Anterior cingulate cortex (tissue), 58 donors: ENCODE measurements around the gene MXRA7.
"Not testable (repeated sequence)": the region's sequence is repeated elsewhere in the genome, so short reads cannot be mapped to it uniquely, and the experiment has no call there.

Experiments
- DNase-seq, 58 donors: peaks; one replicate each; lab custom pipeline; 2025; lab: John Stamatoyannopoulos, UW

MXRA7 gene

DNA sequence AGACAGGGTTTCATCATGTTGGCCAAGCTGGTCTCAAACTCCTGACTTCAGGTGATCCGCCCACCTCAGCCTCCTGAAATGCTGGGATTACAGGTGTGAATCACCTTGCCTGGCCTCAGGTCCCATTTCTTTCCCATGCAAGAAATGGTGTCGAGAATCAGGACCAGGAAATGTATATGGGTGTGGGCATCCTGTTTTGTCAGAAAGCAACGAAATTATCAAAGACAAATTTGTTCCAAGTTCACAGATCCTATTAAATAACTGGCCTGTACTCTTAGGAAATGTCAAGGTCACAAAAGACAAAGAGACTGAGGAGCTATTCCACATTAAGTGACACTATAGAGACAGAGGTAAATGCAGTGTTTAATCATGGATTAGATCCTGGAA is 50.1 kb downstream of the MXRA7 start:
- no peak for DNase-seq

DNA sequence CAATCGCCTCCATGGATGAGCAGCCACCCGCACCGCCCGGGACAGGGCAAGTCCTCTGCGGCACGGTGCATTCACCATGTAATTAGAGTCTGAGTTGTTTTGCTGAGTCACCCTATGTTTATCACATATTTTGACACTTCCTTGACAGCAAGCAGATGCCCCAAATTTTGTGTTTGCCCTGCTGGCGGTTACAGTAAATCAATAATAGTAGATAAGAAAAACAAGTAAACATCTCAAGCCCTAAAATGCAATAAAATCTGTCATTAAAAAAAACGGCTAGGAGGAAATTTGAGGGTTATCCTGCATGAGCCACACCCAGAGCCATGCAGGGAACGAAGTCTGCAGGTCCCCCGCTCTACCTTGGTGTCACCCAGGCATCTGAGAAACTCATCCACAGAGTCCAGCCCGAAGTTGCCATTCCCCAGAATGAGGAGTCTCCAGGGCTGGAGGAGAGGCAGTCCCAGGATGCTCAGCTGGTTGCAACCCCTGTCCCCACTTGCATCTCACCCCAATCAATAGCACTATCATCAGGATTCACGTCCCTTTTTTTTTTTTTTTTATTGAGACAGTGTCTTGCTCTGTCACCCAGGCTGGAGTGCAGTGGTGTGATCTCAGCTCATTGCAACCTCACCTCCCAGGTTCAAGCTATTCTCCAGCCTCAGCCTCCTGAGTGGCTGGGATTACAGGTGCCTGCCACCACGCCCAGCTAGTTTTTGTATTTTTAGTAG is 50.7 kb downstream of the MXRA7 start:
- DNase-seq: no peak

DNA sequence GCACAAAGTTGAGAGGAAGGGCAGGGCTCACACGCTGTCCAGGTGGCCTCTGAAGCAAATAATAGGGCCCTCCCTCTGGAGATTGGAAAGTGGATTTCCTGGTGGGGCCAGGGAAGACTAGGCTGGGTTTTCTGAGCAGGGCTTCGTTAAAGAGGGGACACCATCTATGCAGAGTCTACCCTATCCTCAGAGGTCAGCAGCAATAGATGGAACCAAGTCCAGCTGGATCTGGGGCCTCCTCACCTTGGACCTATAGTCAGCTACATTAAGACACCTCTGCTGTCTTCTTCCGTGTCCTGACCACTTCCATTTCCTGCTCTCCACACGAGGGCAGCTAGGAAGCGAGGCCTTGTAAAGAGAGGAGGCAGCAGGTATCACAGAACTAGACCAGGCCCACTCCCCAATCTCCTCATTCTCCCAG is 52.5 kb downstream of the MXRA7 start:
- DNase-seq: no peak

DNA sequence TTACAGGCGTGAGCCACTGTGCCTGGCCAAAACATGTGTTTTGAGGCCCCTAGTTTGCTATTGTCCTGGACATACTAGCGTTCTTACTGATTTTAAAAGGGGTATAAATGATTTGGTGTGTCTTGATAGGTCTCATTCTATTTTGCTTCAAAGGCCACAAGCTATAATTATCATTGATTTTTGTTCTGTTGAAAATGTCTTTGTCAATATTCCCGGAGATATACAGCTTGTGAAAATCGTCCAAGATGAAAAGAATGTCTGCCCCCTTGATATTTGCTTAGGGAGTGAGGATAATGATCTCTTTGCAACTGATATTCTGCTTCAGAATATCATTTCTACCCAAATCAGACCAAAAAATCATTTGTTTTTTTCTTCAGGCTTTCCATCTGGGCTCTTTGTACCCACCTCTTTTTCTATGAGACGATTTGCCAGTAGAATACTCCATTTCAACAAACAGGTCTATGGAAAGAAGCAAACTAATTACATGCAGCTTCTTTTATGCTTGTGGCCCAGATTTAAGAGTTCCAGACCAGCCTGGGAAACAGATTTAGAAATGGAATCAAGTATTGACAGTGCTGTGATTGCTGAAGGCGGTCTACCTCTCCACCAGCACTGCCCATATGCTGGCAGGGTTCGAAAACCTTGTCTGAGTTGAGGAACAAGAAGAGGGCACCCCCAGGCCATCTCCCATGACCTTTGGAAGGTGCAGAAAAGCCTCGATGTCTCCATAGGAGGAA is 53.1 kb downstream of the MXRA7 start:
- no peak for DNase-seq

DNA sequence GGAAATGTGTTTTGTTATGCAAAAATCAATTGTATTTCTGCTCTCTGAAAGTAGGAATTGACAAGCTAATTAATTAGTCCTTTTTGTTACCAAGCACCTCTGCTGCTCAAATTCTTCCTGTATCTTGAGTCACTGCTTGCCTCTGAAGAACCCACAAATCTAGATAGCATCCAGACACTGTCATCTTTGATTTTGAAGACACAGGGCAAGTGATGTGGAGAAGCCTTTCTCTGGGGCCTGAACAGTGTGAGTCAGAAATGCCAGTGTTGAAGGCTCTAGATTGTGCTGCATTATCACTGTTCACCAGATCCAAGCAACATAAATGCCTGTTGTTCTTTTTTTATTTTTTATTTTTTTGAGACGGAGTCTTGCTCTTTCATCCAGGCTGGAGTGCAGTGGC is 56.4 kb downstream of the MXRA7 start:
- DNase-seq: no peak

DNA sequence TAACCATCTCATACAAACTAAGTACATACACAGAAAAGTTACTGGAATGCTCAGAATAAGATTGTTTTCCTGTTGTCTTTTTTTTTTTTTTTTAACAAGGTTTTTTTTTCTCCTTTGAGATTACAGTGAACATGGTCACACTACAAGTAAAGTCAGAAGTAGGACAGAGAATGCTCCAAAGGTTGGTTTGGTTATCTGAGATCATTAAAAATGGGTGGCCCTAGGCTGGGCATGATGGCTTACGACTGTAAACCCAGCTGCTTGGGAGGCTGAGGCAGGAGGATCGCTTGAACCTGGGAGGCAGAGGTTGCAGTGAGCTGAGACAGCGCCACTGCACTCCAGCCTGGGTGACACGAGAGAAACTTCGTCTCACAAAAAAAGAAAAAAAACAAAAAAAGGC is 60.3 kb downstream of the MXRA7 start:
- no peak for DNase-seq

DNA sequence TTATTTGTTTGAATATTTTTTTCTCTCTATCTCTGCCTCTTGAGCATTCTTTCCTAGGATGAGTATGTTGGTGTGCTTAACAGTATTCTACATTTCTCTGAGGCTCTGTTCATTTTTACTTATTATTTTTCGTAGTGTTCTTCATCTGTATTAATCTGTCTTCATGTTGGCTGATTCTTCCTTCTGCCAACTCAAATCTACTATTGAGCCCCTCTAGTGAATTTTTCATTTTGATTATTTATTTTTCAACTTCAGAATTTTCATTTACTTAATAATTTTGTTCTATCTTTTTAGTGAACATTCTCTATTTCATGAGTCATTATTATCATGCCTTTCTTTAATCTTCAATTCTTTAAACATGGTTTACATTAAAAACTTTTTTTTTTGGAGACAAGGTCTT is 64.1 kb downstream of the MXRA7 start:
- no peak for DNase-seq

DNA sequence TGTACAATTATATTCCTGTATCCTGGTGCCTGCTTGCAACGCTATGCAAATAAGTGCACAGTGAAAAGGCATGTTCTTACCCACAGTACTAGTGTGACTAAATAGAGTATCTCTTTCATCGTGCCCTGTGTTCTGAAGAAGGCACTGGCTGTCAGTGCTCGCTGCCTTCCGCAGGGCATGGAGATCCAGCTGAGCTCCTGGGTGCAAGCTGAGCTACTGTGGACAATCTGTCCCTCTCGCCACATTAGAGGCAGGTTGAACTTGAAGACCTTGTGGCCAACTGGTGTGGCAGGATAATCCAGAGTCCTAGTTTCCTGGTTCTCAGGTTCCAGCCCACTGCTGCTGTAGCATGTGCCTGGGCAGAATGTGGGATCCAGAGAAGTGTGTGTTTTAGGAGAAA is 65.3 kb downstream of the MXRA7 start:
- no peak for DNase-seq

DNA sequence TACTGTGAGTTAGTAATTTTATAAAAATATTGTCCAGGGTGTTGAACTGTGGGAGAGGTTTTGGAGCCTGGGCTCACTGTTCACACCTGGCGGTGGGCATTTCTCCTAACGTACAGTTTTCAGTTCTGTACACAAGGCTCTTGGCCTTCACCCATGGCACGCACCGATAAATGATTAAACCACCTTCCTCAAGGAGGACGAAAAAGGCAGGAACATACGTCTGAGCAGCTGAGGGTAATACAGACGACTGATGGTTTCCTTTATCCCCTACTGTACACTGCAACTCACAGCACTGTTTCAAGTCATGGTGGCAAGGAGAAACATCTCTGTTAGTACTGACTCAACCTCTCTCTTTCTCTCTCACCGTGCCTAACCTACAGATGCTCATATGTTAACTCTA is 65.8 kb downstream of the MXRA7 start:
- DNase-seq: no peak

DNA sequence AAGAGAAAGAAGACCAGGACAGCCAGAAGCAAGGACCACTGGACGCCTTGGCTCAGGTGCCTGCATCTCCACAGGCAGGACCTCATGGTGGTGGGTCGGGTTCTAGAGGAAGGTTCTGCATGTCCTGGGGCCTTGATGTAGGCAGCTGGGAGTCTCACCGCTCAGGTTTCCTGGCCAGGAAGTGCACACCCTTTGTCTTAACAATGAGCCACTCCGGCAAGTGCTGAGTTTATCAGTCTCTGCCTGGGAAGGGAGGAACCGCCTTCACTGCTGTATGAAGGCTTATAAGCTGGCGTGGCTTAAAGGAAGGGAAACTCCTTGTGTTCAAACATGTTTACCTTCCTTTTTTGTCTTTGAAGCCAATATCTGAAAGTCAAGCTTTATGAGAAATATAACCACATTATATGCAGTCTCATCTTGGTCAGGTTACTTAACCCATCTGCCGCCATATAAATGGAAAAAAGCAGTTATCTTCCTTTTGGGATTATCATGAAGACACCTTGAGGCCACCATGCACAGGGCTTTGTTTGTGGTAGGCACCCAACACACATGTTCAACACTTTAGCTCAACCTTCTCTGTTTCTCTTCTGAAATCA is 67.1 kb downstream of the MXRA7 start, which contains the start of gene ST6GALNAC1:
ST6GALNAC1 (minus strand) TSS at position 205 of the 596 bp plus-strand sequence; CDS start at position 86, 119 bp downstream.
- no peak for DNase-seq

DNA sequence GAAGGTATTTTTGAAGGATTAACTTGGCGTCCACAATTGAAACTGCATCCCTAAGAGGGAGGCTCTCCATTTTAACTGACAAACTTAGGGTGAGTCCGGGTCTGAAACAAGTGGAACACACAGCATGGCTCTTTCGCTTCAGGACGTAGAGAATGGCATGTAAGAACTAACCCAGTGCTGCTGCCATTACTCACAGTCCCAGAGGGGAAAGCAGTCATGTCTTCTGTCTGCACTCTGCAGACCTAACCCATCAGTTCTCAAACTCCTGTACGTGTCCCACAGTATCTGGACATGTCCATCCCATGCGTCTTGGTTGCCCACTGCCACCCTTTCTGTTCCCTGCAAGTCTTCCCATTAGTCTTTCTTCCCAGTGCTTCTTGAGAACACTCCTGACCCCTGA is 67.8 kb downstream of the MXRA7 start:
- no peak for DNase-seq

DNA sequence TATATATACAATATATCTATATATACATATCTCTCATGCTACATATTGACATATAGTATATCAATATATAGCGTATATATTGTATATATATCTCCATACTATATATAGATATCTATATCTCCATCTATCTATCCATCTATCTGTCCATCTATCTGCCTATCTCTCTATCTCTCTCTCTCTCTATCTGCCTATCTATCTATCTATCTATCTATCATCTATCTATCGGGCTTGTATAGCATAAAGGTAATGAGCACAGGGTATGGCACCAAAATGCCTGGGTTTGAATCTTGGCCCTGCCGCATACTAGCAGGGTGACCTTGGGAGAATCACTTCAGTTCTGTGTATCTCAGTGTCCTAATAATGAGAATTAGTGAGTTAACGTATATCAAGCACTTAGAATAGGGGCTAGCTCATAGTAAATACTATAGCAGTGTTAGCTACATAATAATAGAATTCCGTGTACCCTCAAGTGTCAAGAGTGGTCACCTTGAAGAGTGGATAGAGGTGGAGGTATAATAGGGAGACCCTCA is 68.7 kb downstream of the MXRA7 start:
- DNase-seq: no peak

DNA sequence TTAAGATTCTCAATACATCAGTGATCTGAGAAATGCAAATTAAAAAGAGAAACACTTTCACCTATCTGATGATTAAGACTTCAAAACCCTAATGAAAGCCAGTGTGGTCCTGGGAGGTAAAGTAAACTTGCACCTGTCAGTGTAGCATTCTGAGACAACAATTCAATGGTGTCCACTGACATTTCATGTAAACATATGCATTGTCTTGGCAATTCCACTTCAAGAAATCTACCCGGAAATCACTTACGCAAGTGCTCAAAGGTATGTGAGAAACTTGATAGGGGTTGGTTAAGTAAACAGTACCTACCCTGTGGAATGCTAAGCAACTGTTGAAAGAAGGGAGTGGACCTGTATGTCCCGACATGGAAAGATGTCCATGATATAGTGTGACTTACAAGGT is 69.3 kb downstream of the MXRA7 start:
- DNase-seq: no peak

DNA sequence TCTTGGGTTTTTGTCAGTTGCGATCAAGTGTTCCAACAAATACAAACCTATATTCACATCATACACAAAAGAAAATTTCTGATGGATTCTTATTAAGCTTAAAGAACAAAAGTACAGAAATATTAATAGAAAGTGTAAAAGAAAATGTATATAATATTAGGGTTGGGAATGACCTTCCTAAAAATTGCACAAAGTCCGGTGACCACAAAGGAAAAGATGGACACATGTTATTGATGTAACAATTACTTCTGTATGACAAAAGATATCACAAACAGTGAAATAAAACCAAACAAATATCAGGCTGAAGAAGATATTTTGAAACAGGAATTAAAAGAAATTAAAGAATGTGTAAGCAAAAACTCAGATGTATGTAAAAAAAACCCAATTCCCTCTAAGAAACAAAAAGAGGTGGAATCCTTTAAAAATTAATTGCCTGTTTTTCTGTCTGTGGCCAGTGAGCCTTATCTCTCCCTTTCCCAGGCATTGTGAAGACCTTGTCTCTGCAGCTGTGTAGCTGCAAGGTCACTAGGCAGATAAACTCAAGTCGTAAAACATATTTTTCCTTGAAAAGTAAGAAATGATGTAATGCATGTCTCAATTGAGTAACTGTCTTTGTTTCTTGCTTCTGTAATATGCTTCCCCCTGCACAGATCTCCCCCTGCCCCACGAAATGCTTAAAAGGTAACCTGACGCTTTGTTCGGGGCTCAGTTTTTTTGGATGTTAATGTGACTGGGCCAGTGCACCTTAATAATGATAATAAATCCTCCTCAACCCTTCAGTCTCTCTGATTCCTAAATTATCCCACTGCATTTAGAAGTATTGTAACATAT is 70.0 kb downstream of the MXRA7 start:
- DNase-seq: no peak

DNA sequence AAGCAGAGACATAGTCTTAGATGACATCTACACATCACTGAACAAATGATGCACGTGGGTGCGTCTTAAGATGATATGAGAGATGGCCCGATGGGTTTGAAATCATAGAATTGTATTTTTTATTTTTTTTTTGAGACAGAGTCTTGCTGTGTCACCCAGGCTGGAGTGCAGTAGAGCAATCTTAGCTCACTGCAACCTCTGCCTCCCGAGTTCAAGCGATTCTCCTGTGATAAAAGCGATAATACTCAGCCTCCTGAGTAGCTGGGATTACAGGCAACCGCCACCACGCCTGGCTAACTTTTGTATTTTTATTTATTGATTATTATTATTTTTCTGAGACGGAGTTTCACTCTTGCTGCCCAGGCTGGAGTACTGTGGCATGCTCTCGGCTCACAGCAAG is 72.5 kb downstream of the MXRA7 start:
- DNase-seq: no peak

DNA sequence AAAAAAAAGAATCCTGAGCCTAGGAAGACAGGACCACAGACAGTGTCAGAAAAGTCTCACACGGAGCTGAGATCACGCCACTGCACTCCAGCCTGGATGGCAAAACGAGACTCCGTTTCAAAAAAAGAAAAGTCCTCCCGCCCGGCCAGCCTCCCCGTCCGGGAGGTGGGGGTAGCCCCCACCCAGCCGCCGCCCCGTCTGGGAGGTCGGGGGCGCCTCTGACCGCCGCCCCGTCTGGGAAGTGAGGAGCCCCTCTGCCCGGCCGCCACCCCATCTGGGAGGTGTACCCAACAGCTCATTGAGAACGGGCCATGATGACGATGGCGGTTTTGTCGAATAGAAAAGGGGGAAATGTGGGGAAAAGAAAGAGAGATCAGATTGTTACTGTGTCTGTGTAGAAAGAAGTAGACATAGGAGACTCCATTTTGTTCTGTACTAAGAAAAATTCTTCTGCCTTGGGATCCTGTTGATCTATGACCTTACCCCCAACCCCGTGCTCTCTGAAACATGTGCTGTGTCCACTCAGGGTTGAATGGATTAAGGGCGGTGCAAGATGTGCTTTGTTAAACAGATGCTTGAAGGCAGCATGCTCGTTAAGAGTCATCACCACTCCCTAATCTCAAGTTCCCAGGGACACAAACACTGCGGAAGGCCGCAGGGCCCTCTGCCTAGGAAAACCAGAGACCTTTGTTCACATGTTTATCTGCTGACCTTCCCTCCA is 74.1 kb downstream of the MXRA7 start:
- DNase-seq: not testable (repeated sequence)

DNA sequence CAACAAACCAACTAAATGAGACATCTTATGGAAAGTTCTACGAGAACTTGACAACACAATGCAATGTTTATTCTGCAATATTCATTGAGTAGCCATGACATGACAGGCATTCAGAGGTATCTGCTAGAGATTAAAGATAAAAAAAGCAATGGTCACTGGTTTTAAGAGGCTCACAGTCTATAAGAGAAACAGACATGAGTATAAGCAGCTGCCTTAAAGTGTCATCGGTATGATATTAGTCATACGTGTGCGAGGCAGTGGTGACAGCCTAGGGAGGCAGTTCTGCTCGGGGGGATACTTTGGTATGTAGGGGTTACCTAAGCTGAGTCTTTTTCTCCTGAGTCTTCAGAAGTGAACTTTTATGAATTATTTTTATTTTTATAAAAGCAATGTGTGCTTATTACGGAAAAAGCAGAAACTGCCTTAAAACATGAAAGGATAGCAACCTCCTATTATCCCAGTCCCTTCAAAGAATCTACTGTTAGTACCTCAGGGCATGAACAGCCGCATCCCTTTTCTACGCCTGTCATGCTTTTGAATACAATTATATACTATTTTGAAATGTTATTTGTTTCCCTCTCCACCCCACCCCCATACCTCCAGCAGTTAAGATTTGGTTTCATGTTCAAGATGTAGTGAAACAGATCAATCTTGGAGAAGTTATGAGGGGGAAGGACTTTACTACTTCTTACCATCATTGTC is 75.0 kb downstream of the MXRA7 start:
- no peak for DNase-seq

DNA sequence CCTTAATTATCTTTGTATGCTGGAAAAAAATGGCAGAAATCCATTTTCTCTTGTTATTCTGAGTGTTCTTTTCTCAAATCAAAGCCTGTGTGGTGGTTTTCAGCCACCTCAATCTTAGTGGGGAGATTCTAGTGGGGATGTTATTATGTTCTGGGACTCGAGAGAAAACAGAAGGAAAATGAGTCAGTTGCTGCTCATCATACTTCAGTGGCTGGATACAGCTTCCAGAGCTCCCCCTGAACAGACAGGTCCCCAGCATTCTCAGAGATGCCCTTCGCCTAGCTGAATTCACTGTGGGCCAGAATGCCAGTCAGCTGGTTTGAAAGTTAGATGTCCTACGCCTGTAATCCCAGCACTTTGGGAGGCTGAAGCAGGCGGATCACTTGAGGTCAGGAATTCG is 75.7 kb downstream of the MXRA7 start:
- DNase-seq: no peak

DNA sequence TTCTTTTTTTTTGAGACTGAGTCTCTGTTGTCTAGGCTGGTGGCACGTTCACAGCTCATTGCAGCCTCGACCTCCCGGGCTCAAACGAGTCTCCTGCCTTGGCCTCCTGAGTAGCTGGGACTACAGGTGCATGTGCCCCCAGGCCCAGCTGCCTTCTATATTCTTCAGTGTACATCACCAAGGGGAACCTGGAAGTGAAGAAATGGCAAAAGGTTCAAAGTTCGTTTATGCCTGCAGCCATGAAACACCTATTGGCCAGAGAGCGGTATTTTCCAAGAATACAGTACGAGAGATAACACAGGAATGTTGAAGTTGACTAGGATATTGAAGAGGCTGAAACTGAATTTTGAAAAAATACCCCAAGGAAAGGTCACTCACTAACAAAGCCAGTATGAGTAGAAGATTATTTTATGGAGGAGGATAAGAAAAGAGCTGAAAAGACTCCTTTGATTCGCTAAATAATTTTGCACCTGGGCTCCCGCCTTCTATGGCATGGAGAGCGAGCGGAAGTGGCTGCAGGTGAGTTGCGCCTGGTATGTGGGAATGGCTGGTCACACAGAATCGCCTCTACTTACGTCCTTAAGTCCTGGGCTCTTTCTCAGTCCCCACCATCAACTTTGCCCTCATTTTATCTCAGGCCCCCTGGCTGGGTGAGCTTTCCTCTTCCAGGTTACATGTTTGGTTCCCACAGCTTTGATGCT is 77.0 kb downstream of the MXRA7 start:
- DNase-seq: no peak
